A172 (cell line): ENCODE results near the gene OPN1LW. TPM values are rescaled to one million over a fixed set of nuclear protein-coding genes. Genes with fewer than 3 reads are reported as not detected.
"Not testable (repeated sequence)": the region's sequence is repeated elsewhere in the genome, so short reads cannot be mapped to it uniquely, and the experiment has no call there.

Experiments used
- DNase-seq: peaks from one replicate; pipeline ENCODE4 v3.0.0-alpha.2; 2015; ENCODE audit warnings: low spot score
- total RNA-seq: library from RNA; depleted of rRNA; stranded (reverse); fragments of >200 nt; shearing (Covaris generic); gene quantifications from 2 replicates; pipeline ENCODE4 v1.2.3, GENCODE V29; 2014

The OPN1LW gene
- total RNA-seq, 1 experiment from 2014 or later, result not detected

GRCh38 chrX:154132366-154132765 lies 11.7 kb upstream of the OPN1LW start:
- DNase-seq, result no peak

- no peak for DNase-seq
These were observed 8.4 kb upstream of the OPN1LW start for GRCh38 chrX:154135458-154136229.

- DNase-seq, result peak; percentile 35
These were observed 7.3 kb upstream of the OPN1LW start for GRCh38 chrX:154136627-154137161.

DNA sequence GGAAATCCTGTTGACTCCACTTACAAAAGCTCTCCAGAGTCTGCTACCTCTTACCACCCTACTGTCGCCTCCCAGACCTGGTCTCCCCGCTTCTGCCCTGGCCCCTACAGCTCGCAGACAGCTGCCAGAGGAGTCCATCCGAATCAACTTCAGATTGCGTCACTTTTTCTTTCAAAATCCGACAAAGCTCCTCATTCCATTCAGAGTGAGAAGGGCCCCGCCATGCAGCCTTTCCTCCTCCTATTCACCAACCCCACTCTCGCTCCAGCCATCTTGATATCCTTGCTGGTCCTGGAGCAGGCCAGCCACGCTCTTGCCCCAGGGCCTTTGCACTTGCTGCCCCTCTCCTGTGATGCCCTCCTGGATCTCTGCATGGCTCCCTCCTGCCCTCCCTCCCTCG lies 5.2 kb upstream of the OPN1LW start:
- DNase-seq, result no peak

GRCh38 chrX:154140206-154140605 lies 3.8 kb upstream of the OPN1LW start:
- DNase-seq, result no peak

- DNase-seq, result no peak
These were observed 3.3 kb upstream of the OPN1LW start for GRCh38 chrX:154140742-154141141.

GRCh38 chrX:154142386-154142785 lies 1.7 kb upstream of the OPN1LW start:
- DNase-seq, result no peak

DNA sequence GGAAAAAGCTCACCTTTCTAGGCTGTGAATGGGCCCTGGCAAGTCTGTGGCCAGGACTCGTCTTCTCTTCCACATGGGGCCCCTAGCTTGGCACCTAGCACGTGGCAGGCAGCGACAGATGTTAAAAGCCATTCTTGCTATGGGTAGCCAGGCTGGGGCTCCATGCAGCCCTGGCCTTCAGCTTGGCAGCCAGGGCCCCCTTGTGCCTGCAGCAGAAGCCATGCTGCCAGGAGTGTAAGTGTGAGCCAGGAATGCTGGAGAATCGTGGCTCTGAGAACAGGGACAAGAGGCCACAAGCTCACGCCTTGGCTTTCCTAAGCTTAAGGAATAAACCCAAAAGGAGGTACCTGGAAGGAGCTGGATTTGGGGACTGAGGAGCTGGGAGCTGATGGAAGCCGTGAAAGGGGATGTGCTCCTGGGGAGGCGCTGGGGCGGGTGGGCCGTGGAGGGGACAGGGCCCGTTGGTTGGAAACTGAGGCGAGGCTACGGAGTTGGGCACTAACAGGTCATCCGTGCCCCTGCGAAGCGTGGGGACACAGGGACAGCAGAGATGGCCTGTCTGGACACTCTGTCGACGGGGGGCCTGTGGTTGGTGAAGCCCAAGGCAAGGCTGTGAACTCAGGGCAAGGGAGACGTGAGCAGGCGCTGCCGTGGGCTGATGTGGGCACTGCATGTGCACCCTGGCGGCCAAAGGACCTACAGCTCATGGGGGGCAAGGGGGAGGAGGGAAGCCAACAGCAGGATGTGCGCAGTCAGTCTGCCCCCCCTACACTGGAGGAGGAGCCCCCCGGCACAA lies 895 bp upstream of the OPN1LW start:
- DNase-seq, result no peak

DNA sequence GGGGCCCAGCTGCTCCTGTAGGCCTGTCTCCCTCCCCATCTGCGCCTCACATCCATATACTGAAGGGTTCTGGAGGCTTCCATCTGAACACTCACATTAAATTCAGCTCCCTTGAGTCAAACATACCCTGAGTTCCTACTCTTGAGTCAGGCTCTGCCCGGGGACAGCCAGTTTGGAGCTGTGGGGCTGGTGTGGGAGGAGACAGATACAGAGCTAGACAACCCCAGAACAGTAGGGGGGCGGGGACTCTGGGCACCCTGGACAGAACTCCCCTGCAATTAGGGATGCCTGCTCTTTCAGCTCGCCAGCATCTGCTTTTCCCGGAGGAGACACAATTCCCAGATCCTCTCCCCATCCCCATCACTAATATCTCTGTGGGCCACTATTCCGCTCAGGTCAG lies 7.0 kb downstream of the OPN1LW start:
- not testable (repeated sequence) for DNase-seq

GRCh38 chrX:154156221-154156620 lies 12.2 kb downstream of the OPN1LW start:
- DNase-seq, result not testable (repeated sequence)

- DNase-seq, result not testable (repeated sequence)
These were observed 13.2 kb downstream of the OPN1LW start for GRCh38 chrX:154157207-154157606.

DNA sequence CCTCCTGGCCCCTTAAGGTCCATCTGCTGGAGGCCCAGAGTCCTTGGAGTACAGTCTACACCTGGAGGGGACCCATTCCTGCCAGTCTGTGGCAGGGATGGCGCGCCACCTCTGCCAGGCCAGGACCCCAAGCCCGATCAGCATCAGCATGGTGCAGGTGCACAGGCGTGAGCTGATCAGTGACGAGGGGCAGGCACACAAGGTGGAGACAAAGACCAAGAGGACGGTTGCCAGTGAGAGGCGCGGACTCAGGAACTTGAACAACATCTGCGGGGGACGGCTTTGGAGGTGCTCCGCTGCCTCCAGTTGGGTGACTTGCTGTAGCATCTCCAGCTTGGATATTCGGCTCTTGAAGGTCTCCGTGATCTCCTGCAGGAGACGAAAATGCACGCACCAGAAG lies 15.3 kb downstream of the OPN1LW start:
- DNase-seq, result not testable (repeated sequence)

DNA sequence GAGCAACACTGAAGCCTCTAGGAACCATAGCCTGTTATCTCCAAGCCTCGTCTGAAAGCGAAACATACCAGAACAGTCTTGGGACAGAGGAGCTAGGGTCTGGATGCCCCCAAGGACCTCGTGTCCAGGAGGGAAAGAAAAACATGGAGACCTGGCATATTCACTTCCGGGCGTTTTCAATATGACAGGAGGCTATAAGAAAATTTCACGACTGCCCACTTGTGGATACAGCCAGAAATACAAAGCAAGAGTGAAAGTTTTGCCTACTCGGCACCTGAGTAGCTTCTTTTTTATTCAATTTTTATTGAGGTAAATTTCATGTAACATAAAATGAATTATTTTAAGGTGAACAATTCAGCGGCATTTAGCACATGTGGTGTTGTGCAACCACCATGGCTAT lies 20.9 kb downstream of the OPN1LW start:
- not testable (repeated sequence) for DNase-seq

DNA sequence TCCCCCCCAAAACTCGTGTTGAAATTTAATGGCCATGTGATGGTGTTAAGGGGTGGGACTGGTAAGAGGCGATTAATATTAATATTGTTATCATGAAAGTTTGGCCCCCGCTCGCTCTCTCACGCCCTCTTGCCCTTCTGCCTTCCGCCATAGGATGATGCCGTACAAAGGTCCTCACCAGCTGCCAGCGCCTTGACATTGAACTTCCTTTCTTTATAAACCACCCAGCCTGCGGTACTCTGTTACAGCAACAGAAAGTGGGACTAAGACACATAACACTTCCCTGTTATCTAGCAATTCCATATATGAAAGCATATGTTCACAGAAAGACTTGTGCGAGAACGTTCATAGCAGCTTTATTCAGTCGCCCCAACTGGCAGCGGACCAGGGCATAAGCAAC lies 24.3 kb downstream of the OPN1LW start:
- not testable (repeated sequence) for DNase-seq

- not testable (repeated sequence) for DNase-seq
These were observed 28.5 kb downstream of the OPN1LW start for GRCh38 chrX:154172535-154172943.

DNA sequence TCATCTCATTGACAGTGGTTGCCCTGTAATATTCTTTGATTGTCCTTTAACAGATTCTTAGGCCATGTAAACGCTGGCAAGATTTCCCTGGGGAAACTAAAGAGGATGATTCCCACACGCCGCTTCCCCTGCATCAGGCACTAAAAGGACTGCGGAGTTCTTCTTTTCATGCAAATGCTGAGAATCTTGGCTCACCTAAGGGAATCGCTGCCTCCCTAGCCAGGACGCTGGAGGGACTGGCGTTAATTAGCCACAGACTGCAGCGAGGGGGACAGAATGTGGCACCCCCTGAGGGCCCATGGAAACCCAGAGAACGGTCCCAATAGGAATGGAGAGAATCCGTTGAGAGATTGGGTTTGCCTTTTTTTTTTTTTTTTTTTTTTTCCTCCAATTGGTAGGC lies 30.3 kb downstream of the OPN1LW start:
- not testable (repeated sequence) for DNase-seq

DNA sequence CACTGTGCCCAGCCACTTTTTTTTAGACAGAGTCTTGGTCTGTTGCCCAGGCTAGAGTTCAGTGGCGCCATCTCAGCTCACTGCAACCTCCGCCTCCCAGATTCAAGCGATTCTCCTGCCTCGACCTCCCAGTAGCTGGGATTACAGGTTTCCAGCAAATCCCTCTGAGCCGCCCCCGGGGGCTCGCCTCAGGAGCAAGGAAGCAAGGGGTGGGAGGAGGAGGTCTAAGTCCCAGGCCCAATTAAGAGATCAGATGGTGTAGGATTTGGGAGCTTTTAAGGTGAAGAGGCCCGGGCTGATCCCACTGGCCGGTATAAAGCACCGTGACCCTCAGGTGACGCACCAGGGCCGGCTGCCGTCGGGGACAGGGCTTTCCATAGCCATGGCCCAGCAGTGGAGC lies 38.3 kb downstream of the OPN1LW start, which contains the start of gene OPN1MW:
Gene OPN1MW (plus strand): TSS at position 301 of the 400 bp plus-strand sequence. CDS start 82 bp downstream, at position 383.
- DNase-seq, result not testable (repeated sequence)

- DNase-seq, result not testable (repeated sequence)
These were observed 39.8 kb downstream of the OPN1LW start for GRCh38 chrX:154183794-154184193.

DNA sequence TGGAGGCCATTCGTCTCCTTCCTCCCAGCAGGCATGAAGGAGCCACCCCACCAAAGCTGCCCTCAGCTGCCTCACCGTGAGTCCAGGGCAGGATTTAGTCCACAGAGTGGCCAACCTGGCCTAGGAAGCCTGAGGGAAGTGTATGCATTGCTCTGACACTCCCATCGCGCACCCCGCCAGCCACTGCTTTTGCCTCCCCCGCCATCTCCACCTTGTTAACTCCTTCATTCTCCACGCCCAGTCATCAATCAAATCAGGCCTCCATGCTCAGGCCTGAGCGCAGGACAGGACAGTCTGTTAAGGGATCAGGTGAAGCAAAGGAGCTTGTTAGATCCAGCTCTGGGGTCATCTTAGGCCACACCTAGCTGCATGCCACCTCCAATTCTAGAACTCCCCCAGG lies 48.8 kb downstream of the OPN1LW start:
- DNase-seq, result not testable (repeated sequence)

GRCh38 chrX:154194316-154194715 lies 50.3 kb downstream of the OPN1LW start:
- not testable (repeated sequence) for DNase-seq

GRCh38 chrX:154196466-154196865 lies 52.4 kb downstream of the OPN1LW start:
- DNase-seq, result not testable (repeated sequence)
